ENCODE measurements around the gene ETV3. TPM values are rescaled to one million over a fixed set of nuclear protein-coding genes. Genes with fewer than 3 reads are reported as not detected.

ETV3 gene
- total and polyA plus RNA-seq, 3 experiments from 2014 or later = 10.0 to 26.4 (median 24.8) TPM

DNA sequence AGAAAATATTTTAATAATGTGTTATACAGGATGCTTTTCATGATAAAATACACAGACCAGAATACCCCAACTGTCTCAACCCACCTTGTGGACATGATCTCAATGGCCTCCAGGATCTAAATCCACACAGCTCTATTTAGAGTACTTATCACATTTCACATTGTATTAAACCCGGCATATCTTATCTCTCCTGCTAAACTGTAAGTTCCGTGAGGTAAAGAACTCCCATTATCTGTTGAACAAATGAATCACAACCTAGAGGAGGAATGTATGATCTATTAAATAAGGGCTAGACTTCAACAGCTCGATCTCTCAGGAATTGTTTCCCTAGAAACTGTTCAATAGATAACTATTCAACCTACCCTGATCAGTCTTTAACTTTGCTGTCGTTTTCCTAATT is 6.9 kb downstream of the ETV3 start:
- POLR2A ChIA-PET = no interaction called here
- Histone ChIP-seq H3K27ac (ENCODE audit: low read depth, low read length) (no peak overlapping the region), H3K9me3 (ENCODE audit: low read length) (no peaks in the 10 kb centered on the region), H3K4me3 (ENCODE audit: low read length) (no peak overlapping the region), H3K36me3 (ENCODE audit: insufficient read depth, low read length) (peaks cover 45% of the 10 kb centered on the region), H3K4me1 (ENCODE audit: insufficient read depth, low read length) (peaks cover 51% of the 10 kb centered on the region), H3K27me3 (ENCODE audit: insufficient read depth, low read length, poor library complexity, severe bottlenecking) (no peaks in the 10 kb centered on the region)
- Mint-ChIP-seq H3K36me3 (peaks cover 6 to 88% (median 24%) of the 10 kb centered on the region in 3 donors), H3K27me3 (no peaks in the 10 kb centered on the region), H3K9me3 (no peaks in the 10 kb centered on the region), H3K4me1 (peaks cover 61 to 73% (median 73%) of the 10 kb centered on the region in 3 donors), H3K27ac (peak overlapping the region in 6 of 8 donors; percentile 20 to 66 (median 46)), H3K4me3 (no peak overlapping the region)
- DNase-seq = no peak
- CTCF ChIA-PET = interaction anchor here (4.1 kb wide), 1 partner anchor 41 kb away, joined by 16 read pairs; no protein-coding TSS in a partner anchor

DNA sequence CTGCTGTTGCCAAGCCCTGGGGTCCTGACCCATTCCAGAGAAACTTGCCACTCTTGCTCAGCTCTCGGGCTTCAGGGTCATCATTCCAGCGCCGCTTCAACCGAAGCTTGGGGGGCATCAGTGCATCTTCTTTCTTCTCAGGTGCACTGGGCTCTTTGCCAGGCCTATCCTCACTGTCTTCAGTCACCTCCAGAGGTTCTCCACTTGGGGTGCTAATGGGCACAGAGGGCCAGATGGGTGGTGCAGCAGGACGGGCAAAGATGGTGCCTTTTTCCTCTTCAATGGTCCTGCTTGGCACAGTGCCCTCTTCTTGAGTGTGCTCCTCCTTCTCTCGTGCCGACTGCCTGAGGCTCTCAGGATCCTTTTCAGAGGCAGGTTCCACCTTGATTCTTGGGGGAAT is 13.3 kb downstream of the ETV3 start:
- Histone ChIP-seq H3K9me3 (ENCODE audit: low read length) (no peaks in the 10 kb centered on the region), H3K4me1 (ENCODE audit: insufficient read depth, low read length) (no peaks in the 10 kb centered on the region), H3K27me3 (ENCODE audit: insufficient read depth, low read length, poor library complexity, severe bottlenecking) (no peaks in the 10 kb centered on the region), H3K4me3 (ENCODE audit: low read length) (no peak overlapping the region), H3K36me3 (ENCODE audit: insufficient read depth, low read length) (peaks cover 33% of the 10 kb centered on the region), H3K27ac (ENCODE audit: low read depth, low read length) (no peak overlapping the region)
- H3K4me3 Mint-ChIP-seq = no peak overlapping the region
- CTCF ChIA-PET = no interaction called here
- H3K36me3 Mint-ChIP-seq = peaks cover 5 to 80% (median 20%) of the 10 kb centered on the region in 3 donors
- H3K27ac Mint-ChIP-seq = peak overlapping the region in 2 of 8 donors; percentile 63 to 67
- peaks cover 36 to 57% (median 50%) of the 10 kb centered on the region in 3 donors for H3K4me1 Mint-ChIP-seq
- no peaks in the 10 kb centered on the region for H3K27me3 Mint-ChIP-seq
- POLR2A ChIA-PET = no interaction called here
- DNase-seq = no peak
- no peaks in the 10 kb centered on the region for H3K9me3 Mint-ChIP-seq

DNA sequence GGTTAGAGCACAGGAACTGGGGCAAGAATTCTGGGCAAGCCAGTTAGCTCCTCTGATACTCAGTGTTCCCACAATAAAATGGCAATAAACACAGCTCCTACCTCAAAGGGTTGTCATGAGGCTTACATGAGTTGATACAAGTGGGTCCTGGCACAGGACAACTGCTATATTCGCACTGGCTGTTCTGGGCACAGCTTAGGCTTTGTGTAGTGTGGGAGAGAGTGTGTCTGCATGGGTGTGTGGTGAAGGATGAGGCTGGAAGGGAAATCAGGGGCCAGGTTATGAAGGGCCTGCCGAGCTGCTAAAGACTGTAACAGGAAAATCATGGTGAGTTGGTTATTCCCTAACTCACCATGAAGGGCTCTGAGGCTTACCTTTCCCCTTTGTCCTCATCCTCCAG is 18.7 kb downstream of the ETV3 start:
- H3K27me3 ChIP-seq (ENCODE audit: insufficient read depth, low read length, poor library complexity, severe bottlenecking) = no peaks in the 10 kb centered on the region
- no peak overlapping the region for H3K4me3 Mint-ChIP-seq
- CTCF ChIA-PET = no interaction called here
- no peaks in the 10 kb centered on the region for H3K4me1 ChIP-seq (ENCODE audit: insufficient read depth, low read length)
- no peak overlapping the region for H3K27ac ChIP-seq (ENCODE audit: low read depth, low read length)
- no peak overlapping the region for H3K4me3 ChIP-seq (ENCODE audit: low read length)
- H3K9me3 Mint-ChIP-seq = no peaks in the 10 kb centered on the region
- peaks cover 19 to 26% (median 25%) of the 10 kb centered on the region in 3 donors for H3K4me1 Mint-ChIP-seq
- H3K27ac Mint-ChIP-seq = peak overlapping the region in 4 of 8 donors; percentile 29 to 90 (median 76)
- H3K27me3 Mint-ChIP-seq = no peaks in the 10 kb centered on the region
- no peaks in the 10 kb centered on the region for H3K9me3 ChIP-seq (ENCODE audit: low read length)
- POLR2A ChIA-PET = interaction anchor here (0.6 kb wide), 1 partner anchor 191 kb away, joined by 13 read pairs; no protein-coding TSS in a partner anchor
- DNase-seq = no peak
- H3K36me3 Mint-ChIP-seq = peaks cover 5 to 35% (median 10%) of the 10 kb centered on the region in 3 donors
- peaks cover 3% of the 10 kb centered on the region for H3K36me3 ChIP-seq (ENCODE audit: insufficient read depth, low read length)

DNA sequence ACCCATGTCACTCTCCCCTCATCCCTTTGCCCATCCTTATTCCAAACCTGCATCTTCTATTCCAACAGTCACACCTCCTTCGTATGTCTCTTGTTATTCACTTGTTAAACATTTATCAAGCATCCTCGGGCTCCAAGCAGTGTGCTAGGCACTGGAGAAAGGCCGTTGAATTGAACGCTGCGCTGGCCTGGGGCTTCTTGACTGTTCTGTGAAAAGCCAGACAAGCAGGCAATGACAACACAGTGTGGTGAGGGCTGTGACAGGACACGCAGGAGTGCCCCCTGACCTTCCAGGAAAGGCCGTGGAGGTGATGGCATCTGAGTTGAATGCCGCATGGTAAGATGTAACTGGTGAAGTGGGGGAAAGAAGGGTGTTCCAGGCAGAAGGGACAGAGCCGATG is 19.2 kb downstream of the ETV3 start:
- peaks cover 14 to 22% (median 20%) of the 10 kb centered on the region in 3 donors for H3K4me1 Mint-ChIP-seq
- no peaks in the 10 kb centered on the region for H3K27me3 ChIP-seq (ENCODE audit: insufficient read depth, low read length, poor library complexity, severe bottlenecking)
- H3K27ac ChIP-seq (ENCODE audit: low read depth, low read length) = no peak overlapping the region
- DNase-seq = no peak
- peaks cover 3% of the 10 kb centered on the region for H3K36me3 ChIP-seq (ENCODE audit: insufficient read depth, low read length)
- POLR2A ChIA-PET = interaction anchor here (0.6 kb wide), 1 partner anchor 190 kb away, joined by 13 read pairs; no protein-coding TSS in a partner anchor
- peaks cover 5 to 30% (median 9%) of the 10 kb centered on the region in 3 donors for H3K36me3 Mint-ChIP-seq
- H3K27ac Mint-ChIP-seq = peak overlapping the region in 2 of 8 donors; percentile 77 to 88
- H3K4me3 Mint-ChIP-seq = no peak overlapping the region
- H3K4me1 ChIP-seq (ENCODE audit: insufficient read depth, low read length) = no peaks in the 10 kb centered on the region
- H3K9me3 Mint-ChIP-seq = no peaks in the 10 kb centered on the region
- H3K9me3 ChIP-seq (ENCODE audit: low read length) = no peaks in the 10 kb centered on the region
- no peaks in the 10 kb centered on the region for H3K27me3 Mint-ChIP-seq
- H3K4me3 ChIP-seq (ENCODE audit: low read length) = no peak overlapping the region
- CTCF ChIA-PET = no interaction called here

DNA sequence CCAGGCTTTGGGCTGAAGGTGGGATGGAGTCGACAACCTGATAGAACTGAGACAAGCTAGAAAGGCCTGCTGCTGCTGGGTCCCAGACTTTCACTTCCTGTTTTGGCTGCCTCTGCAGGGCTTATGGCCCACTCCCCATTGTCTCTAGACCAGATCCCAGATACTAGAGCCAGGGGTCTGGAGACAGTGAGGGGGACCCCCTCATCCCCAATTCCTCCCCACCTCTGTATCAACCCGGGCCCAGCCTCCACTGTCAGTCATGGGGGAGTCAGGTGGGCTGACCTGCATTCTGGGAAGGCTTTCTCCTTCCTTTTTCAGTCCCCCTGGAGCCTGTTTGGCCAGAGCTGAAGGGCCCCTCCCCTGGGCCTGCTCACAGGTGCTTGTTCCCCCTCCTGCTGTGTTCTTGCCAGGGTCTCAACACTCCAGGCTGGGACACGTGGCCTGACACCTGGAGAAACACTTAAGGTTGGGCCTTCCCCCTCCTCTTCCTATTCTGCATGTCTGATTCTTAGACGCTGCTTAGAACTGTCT is 20.6 kb downstream of the ETV3 start:
- CTCF ChIA-PET = interaction anchor here (1.0 kb wide), 1 partner anchor 28 kb away, joined by 3 read pairs; no protein-coding TSS in a partner anchor

DNA sequence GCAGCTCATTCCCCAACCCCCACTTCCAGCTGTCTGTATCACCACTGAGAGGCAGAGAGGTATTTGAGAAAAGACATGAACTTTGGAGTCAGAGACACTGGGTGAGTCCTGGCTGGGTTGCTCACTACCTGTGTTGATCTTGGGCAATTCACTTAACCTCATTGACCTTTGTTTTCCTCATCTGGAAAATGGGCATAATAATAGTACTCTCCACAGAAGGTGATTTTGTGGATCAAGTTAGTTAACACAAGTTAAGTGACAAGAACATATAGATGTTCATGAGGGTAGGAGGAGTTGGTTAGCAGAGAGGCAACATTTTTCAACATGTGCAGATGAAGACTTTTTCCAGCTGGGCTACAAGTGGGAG is 21.5 kb downstream of the ETV3 start:
- Histone ChIP-seq H3K27me3 (ENCODE audit: insufficient read depth, low read length, poor library complexity, severe bottlenecking) (no peaks in the 10 kb centered on the region), H3K27ac (ENCODE audit: low read depth, low read length) (no peak overlapping the region), H3K4me1 (ENCODE audit: insufficient read depth, low read length) (no peaks in the 10 kb centered on the region), H3K36me3 (ENCODE audit: insufficient read depth, low read length) (no peaks in the 10 kb centered on the region), H3K9me3 (ENCODE audit: low read length) (no peaks in the 10 kb centered on the region), H3K4me3 (ENCODE audit: low read length) (no peak overlapping the region)
- CTCF ChIA-PET = interaction anchor here (1.0 kb wide), 1 partner anchor 27 kb away, joined by 3 read pairs; no protein-coding TSS in a partner anchor
- Mint-ChIP-seq H3K4me3 (no peak overlapping the region), H3K36me3 (peaks cover 0 to 12% (median 0%) of the 10 kb centered on the region in 3 donors), H3K27ac (peak overlapping the region in 3 of 8 donors; percentile 61 to 74 (median 68)), H3K27me3 (peaks cover 2 to 6% of the 10 kb centered on the region in 2 donors), H3K4me1 (peaks cover 0 to 4% (median 0%) of the 10 kb centered on the region in 3 donors), H3K9me3 (peaks cover 0 to 2% (median 0%) of the 10 kb centered on the region in 5 donors)
- DNase-seq = no peak
- POLR2A ChIA-PET = no interaction called here

More for the DNA sequence above, 20.6 kb downstream of the ETV3 start:
- DNase-seq = no peak
- H3K27ac Mint-ChIP-seq = peak overlapping the region in 2 of 8 donors; percentile 47 to 60
- Histone ChIP-seq H3K27me3 (ENCODE audit: insufficient read depth, low read length, poor library complexity, severe bottlenecking) (no peaks in the 10 kb centered on the region), H3K4me3 (ENCODE audit: low read length) (no peak overlapping the region), H3K4me1 (ENCODE audit: insufficient read depth, low read length) (no peaks in the 10 kb centered on the region), H3K9me3 (ENCODE audit: low read length) (no peaks in the 10 kb centered on the region), H3K36me3 (ENCODE audit: insufficient read depth, low read length) (no peaks in the 10 kb centered on the region), H3K27ac (ENCODE audit: low read depth, low read length) (no peak overlapping the region)
- peaks cover 0 to 3% of the 10 kb centered on the region in 2 donors for H3K27me3 Mint-ChIP-seq
- H3K36me3 Mint-ChIP-seq = peaks cover 0 to 16% (median 0%) of the 10 kb centered on the region in 3 donors
- peaks cover 0 to 2% (median 0%) of the 10 kb centered on the region in 5 donors for H3K9me3 Mint-ChIP-seq
- POLR2A ChIA-PET = no interaction called here
- H3K4me3 Mint-ChIP-seq = no peak overlapping the region
- H3K4me1 Mint-ChIP-seq = peaks cover 2 to 8% (median 6%) of the 10 kb centered on the region in 3 donors

DNA sequence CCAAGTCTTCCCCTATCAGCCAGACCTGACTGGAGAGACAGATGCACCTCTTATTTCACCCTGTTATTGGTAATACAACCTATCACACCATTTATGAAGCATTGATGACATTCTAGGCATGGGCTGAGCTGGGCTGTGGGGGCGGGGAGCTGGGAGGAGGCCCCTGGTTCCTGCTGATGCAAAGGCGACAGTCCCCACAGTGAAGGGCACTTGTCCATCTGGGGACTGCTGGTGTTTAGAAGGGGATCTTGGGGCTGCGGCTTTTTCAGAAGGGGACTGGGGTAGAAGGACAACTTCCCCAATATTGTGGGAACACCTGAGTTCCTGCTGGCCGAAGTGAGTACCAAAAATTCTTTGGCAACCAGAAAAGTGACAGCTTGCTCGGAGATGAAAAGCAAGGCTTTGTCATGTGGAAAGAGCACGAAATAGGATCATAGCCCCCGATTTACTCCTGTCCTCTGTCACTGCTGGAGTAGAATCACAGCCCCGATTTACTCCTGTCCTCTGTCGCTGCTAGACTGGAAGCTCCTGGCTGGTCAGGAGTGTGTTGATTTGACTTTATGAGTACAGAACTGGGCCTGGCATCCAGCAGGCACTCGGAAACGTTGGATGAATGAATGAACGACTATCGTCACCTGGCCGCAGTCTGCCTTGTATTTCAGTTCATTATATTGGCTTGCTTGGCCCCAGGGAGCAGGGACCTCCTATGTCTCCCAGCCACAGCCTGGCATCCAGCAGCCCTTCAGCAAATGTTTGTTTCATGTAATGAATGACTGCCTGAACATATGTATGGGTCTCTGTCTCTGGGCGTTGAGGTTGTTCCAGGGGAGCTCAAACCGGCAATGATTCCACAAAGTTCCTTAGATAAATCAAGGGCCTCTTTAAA is 22.1 kb downstream of the ETV3 start:
- peaks cover 0 to 8% (median 0%) of the 10 kb centered on the region in 3 donors for H3K36me3 Mint-ChIP-seq
- H3K9me3 ChIP-seq (ENCODE audit: low read length) = no peaks in the 10 kb centered on the region
- H3K4me1 ChIP-seq (ENCODE audit: insufficient read depth, low read length) = no peaks in the 10 kb centered on the region
- no peak for DNase-seq
- H3K27me3 Mint-ChIP-seq = peaks cover 2 to 13% of the 10 kb centered on the region in 2 donors
- ChIA-PET POLR2A (no interaction called here), CTCF (no interaction called here)
- no peak overlapping the region for H3K4me3 Mint-ChIP-seq
- H3K27ac ChIP-seq (ENCODE audit: low read depth, low read length) = no peak overlapping the region
- peaks cover 0 to 4% (median 0%) of the 10 kb centered on the region in 3 donors for H3K4me1 Mint-ChIP-seq
- no peak overlapping the region for H3K4me3 ChIP-seq (ENCODE audit: low read length)
- no peaks in the 10 kb centered on the region for H3K36me3 ChIP-seq (ENCODE audit: insufficient read depth, low read length)
- peaks cover 0 to 2% (median 0%) of the 10 kb centered on the region in 5 donors for H3K9me3 Mint-ChIP-seq
- H3K27ac Mint-ChIP-seq = peak overlapping the region in 3 of 8 donors; percentile 32 to 74 (median 68)
- H3K27me3 ChIP-seq (ENCODE audit: insufficient read depth, low read length, poor library complexity, severe bottlenecking) = no peaks in the 10 kb centered on the region

DNA sequence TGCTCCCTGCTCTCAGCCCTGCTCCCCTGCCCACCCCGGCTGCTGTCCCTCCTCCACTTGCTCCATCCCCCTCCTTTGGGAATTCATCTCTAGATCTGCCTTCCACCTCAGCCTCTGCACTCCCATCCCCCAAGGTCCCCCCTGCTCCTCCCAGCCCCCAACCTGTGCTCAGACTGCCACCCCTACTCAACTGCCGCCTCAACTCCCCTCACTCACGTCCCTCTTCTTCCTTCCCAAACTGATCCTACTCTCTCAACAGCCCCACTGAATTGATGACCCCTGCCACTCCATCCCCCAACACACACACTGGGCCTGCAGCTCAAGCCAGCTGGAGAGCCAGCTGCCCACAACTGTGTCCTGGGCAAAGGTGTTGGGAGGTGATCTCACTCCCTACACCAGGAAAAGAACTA is 22.8 kb downstream of the ETV3 start:
- ChIA-PET CTCF (interaction anchor here (1.9 kb wide), 1 partner anchor 19 kb away, joined by 4 read pairs; no protein-coding TSS in a partner anchor), POLR2A (no interaction called here)
- H3K9me3 ChIP-seq (ENCODE audit: low read length) = no peaks in the 10 kb centered on the region
- no peak overlapping the region for H3K4me3 ChIP-seq (ENCODE audit: low read length)
- H3K4me1 ChIP-seq (ENCODE audit: insufficient read depth, low read length) = no peaks in the 10 kb centered on the region
- Mint-ChIP-seq H3K36me3 (peaks cover 0 to 4% (median 0%) of the 10 kb centered on the region in 3 donors), H3K4me1 (peaks cover 0 to 4% (median 0%) of the 10 kb centered on the region in 3 donors), H3K9me3 (peaks cover 0 to 2% (median 0%) of the 10 kb centered on the region in 5 donors), H3K27me3 (peaks cover 6 to 17% of the 10 kb centered on the region in 2 donors), H3K27ac (no peak overlapping the region), H3K4me3 (no peak overlapping the region)
- H3K27ac ChIP-seq (ENCODE audit: low read depth, low read length) = no peak overlapping the region
- DNase-seq = no peak
- no peaks in the 10 kb centered on the region for H3K36me3 ChIP-seq (ENCODE audit: insufficient read depth, low read length)
- no peaks in the 10 kb centered on the region for H3K27me3 ChIP-seq (ENCODE audit: insufficient read depth, low read length, poor library complexity, severe bottlenecking)
